Stimulated activated CD4-positive, alpha-beta T cell treated with anti-CD3 and anti-CD28 coated beads, Interleukin-2, amount 100 ng/mL, for 24 hours (primary cell): ENCODE results near the gene AGBL1.

ENCODE experiments used
- DNase-seq, 2 donors: peaks; one replicate each; pipeline ENCODE4 v3.0.0-alpha.2; 2020

AGBL1 gene

GRCh38 chr15:86255247-86255646 lies 175.6 kb downstream of the AGBL1 start:
- DNase-seq: no peak

- no peak for DNase-seq
Measured at GRCh38 chr15:86256628-86257027, 177.0 kb downstream of the AGBL1 start.

GRCh38 chr15:86259589-86259988 lies 179.9 kb downstream of the AGBL1 start:
- no peak for DNase-seq

- DNase-seq: no peak
Measured at GRCh38 chr15:86263230-86263629, 183.6 kb downstream of the AGBL1 start.

- no peak for DNase-seq
Measured at GRCh38 chr15:86266896-86267484, 187.3 kb downstream of the AGBL1 start.

GRCh38 chr15:86267892-86268291 lies 188.2 kb downstream of the AGBL1 start:
- no peak for DNase-seq

GRCh38 chr15:86268558-86268957 lies 188.9 kb downstream of the AGBL1 start:
- no peak for DNase-seq

- no peak for DNase-seq
Measured at GRCh38 chr15:86273309-86273708, 193.6 kb downstream of the AGBL1 start.

GRCh38 chr15:86275361-86275760 lies 195.7 kb downstream of the AGBL1 start:
- no peak for DNase-seq

GRCh38 chr15:86278586-86278985 lies 198.9 kb downstream of the AGBL1 start:
- no peak for DNase-seq

GRCh38 chr15:86284635-86285034 lies 205.0 kb downstream of the AGBL1 start:
- no peak for DNase-seq

- no peak for DNase-seq
Measured at GRCh38 chr15:86295511-86295910, 215.8 kb downstream of the AGBL1 start.

- no peak for DNase-seq
Measured at GRCh38 chr15:86296769-86297168, 217.1 kb downstream of the AGBL1 start.

GRCh38 chr15:86300390-86301125 lies 220.9 kb downstream of the AGBL1 start:
- DNase-seq: no peak

GRCh38 chr15:86311568-86312280 lies 232.1 kb downstream of the AGBL1 start:
- no peak for DNase-seq

GRCh38 chr15:86312486-86312885 lies 232.8 kb downstream of the AGBL1 start:
- DNase-seq: no peak

GRCh38 chr15:86316216-86316615 lies 236.5 kb downstream of the AGBL1 start:
- no peak for DNase-seq

GRCh38 chr15:86316726-86317383 lies 237.2 kb downstream of the AGBL1 start:
- DNase-seq: no peak

GRCh38 chr15:86317384-86317740 lies 237.7 kb downstream of the AGBL1 start:
- DNase-seq: no peak

GRCh38 chr15:86322629-86323028 lies 243.0 kb downstream of the AGBL1 start:
- DNase-seq: no peak

- DNase-seq: no peak
Measured at GRCh38 chr15:86327230-86327865, 247.7 kb downstream of the AGBL1 start.

- no peak for DNase-seq
Measured at GRCh38 chr15:86328658-86329057, 249.0 kb downstream of the AGBL1 start.
